COLO668 (cell line): Measurements from ENCODE around the gene OPHN1.

Experiments
- DNase-seq: peaks from one replicate; lab custom pipeline; 2025; ENCODE audit not compliant: unreplicated experiment; lab: John Stamatoyannopoulos, UW

OPHN1 gene

GRCh38 chrX:68254738-68255645 lies 178.3 kb downstream of the OPHN1 start:
- DNase-seq: no peak

GRCh38 chrX:68252664-68253063 lies 180.6 kb downstream of the OPHN1 start:
- no peak for DNase-seq

GRCh38 chrX:68249903-68250302 lies 183.4 kb downstream of the OPHN1 start:
- no peak for DNase-seq

GRCh38 chrX:68249401-68249831 lies 183.9 kb downstream of the OPHN1 start:
- DNase-seq: no peak

GRCh38 chrX:68238568-68238967 lies 194.7 kb downstream of the OPHN1 start:
- peak; percentile 3 for DNase-seq

GRCh38 chrX:68234171-68234910 lies 199.0 kb downstream of the OPHN1 start:
- no peak for DNase-seq

GRCh38 chrX:68232206-68232605 lies 201.1 kb downstream of the OPHN1 start:
- DNase-seq: no peak

GRCh38 chrX:68209008-68209407 lies 224.3 kb downstream of the OPHN1 start:
- no peak for DNase-seq

GRCh38 chrX:68204521-68205038 lies 228.7 kb downstream of the OPHN1 start:
- DNase-seq: no peak

- no peak for DNase-seq
These were observed 229.6 kb downstream of the OPHN1 start for GRCh38 chrX:68203646-68204045.

- no peak for DNase-seq
These were observed 230.1 kb downstream of the OPHN1 start for GRCh38 chrX:68203211-68203610.

- DNase-seq: no peak
These were observed 234.0 kb downstream of the OPHN1 start for GRCh38 chrX:68199062-68199848.

- peak; percentile 29 for DNase-seq
These were observed 236.1 kb downstream of the OPHN1 start for GRCh38 chrX:68196939-68197791.

- no peak for DNase-seq
These were observed 237.7 kb downstream of the OPHN1 start for GRCh38 chrX:68195561-68195960.

GRCh38 chrX:68193786-68194185 lies 239.5 kb downstream of the OPHN1 start:
- DNase-seq: no peak

- DNase-seq: no peak
These were observed 240.1 kb downstream of the OPHN1 start for GRCh38 chrX:68193234-68193633.

GRCh38 chrX:68190799-68191198 lies 242.5 kb downstream of the OPHN1 start:
- DNase-seq: no peak

GRCh38 chrX:68186552-68187262 lies 246.6 kb downstream of the OPHN1 start:
- no peak for DNase-seq

GRCh38 chrX:68185161-68185560 lies 248.1 kb downstream of the OPHN1 start:
- DNase-seq: no peak
